Measurements from ENCODE around the gene ATP8A2. TPM values are rescaled to one million over a fixed set of nuclear protein-coding genes. Genes with fewer than 3 reads are reported as not detected.

The ATP8A2 gene
- total RNA-seq, 1 experiment from 2014 or later = not detected

- Histone ChIP-seq H3K27ac (ENCODE audit: low read length) (no peak overlapping the region), H3K9me3 (ENCODE audit: control insufficient read depth, insufficient read depth, low read depth, low read length) (no peaks in the 10 kb centered on the region), H3K36me3 (ENCODE audit: control insufficient read depth, insufficient read depth, low read length) (no peaks in the 10 kb centered on the region), H3K27me3 (ENCODE audit: control insufficient read depth, insufficient read depth, low read length) (no peaks in the 10 kb centered on the region), H3K4me3 (ENCODE audit: low read depth in 2 of 2, low read length in 2 of 2) (no peak overlapping the region), H3K4me1 (ENCODE audit: control insufficient read depth, insufficient read depth, low read length) (no peaks in the 10 kb centered on the region)
- CTCF ChIA-PET = no interaction called here
- no TSS peak for BruUV-seq (replicated peaks)
- DNase-seq (ENCODE audit: low read depth, low spot score) = no peak
- in situ Hi-C loops (cut with HindIII; ENCODE audit: low pct_unique_long_range_greater_than_20kb, low sequenced_read_pairs) (no loop called here), intact Hi-C loops (cut with micrococcal nuclease; ENCODE audit: unreplicated experiment) (no loop called here)
- POLR2A ChIA-PET = no interaction called here
- TF ChIP-seq, protein P1, sequence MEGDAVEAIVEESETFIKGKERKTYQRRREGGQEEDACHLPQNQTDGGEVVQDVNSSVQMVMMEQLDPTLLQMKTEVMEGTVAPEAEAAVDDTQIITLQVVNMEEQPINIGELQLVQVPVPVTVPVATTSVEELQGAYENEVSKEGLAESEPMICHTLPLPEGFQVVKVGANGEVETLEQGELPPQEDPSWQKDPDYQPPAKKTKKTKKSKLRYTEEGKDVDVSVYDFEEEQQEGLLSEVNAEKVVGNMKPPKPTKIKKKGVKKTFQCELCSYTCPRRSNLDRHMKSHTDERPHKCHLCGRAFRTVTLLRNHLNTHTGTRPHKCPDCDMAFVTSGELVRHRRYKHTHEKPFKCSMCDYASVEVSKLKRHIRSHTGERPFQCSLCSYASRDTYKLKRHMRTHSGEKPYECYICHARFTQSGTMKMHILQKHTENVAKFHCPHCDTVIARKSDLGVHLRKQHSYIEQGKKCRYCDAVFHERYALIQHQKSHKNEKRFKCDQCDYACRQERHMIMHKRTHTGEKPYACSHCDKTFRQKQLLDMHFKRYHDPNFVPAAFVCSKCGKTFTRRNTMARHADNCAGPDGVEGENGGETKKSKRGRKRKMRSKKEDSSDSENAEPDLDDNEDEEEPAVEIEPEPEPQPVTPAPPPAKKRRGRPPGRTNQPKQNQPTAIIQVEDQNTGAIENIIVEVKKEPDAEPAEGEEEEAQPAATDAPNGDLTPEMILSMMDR (IDR thresholded peaks at IDR 0.05) = no peak
- TF ChIP-seq SIN3A (IDR thresholded peaks at IDR 0.05; ENCODE audit: borderline replicate concordance, insufficient read depth, low read depth, low read length) = no peak
- TF ChIP-seq REST (IDR thresholded peaks at IDR 0.05; ENCODE audit: insufficient read depth in 1 of 2, low read depth in 2 of 2, low read length in 1 of 2) = no peak
- no peak for TF ChIP-seq TCF7L2 (IDR thresholded peaks at IDR 0.05; ENCODE audit: low read depth, low read length)
- no peak for TF ChIP-seq POLR2AphosphoS5 (IDR thresholded peaks at IDR 0.05; ENCODE audit: low read depth, low read length)
- no peak for ATAC-seq
Measured at GRCh38 chr13:25848812-25849745, 477.3 kb downstream of the ATP8A2 start.

DNA sequence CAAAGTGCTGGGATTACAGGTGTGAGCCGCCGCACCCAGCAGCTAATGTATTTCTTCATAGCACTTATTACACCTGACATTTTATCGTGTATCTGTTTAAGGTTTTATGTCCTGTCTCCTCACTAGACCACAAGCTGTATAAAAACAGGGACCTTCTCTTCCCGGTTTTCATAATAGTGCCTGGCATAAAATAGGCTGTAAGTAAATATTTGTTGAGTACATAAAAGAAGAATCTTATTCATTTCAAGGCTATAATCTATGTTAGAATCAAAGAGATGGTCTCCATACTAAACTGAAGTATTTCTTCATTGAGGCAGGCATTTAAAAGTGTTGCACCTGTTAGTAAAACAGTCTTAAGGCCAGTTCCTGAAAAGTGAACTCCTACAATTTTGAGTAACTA, 486.1 kb downstream of the ATP8A2 start:
- POLR2A ChIA-PET = interaction anchor here (0.6 kb wide), 1 partner anchor 224 kb away, joined by 6 read pairs; no protein-coding TSS in a partner anchor
- CTCF ChIA-PET = interaction anchor here (0.6 kb wide), 1 partner anchor 15 kb away, joined by 3 read pairs; no protein-coding TSS in a partner anchor
- ATAC-seq (no peak), DNase-seq (ENCODE audit: low read depth, low spot score) (no peak)
- H3K27ac ChIP-seq (ENCODE audit: low read length) = no peak overlapping the region
- TF ChIP-seq TCF7L2 (IDR thresholded peaks at IDR 0.05; ENCODE audit: low read depth, low read length) (no peak), REST (IDR thresholded peaks at IDR 0.05; ENCODE audit: insufficient read depth in 1 of 2, low read depth in 2 of 2, low read length in 1 of 2) (no peak), POLR2AphosphoS5 (IDR thresholded peaks at IDR 0.05; ENCODE audit: low read depth, low read length) (no peak), SIN3A (IDR thresholded peaks at IDR 0.05; ENCODE audit: borderline replicate concordance, insufficient read depth, low read depth, low read length) (no peak)
- TF ChIP-seq, protein P1 (IDR thresholded peaks at IDR 0.05) = no peak
- no peaks in the 10 kb centered on the region for H3K36me3 ChIP-seq (ENCODE audit: control insufficient read depth, insufficient read depth, low read length)
- no peaks in the 10 kb centered on the region for H3K4me1 ChIP-seq (ENCODE audit: control insufficient read depth, insufficient read depth, low read length)
- H3K27me3 ChIP-seq (ENCODE audit: control insufficient read depth, insufficient read depth, low read length) = no peaks in the 10 kb centered on the region
- intact Hi-C loops (cut with micrococcal nuclease; ENCODE audit: unreplicated experiment) (no loop called here), in situ Hi-C loops (cut with HindIII; ENCODE audit: low pct_unique_long_range_greater_than_20kb, low sequenced_read_pairs) (no loop called here)
- no peak overlapping the region for H3K4me3 ChIP-seq (ENCODE audit: low read depth in 2 of 2, low read length in 2 of 2)
- BruUV-seq (replicated peaks) = no TSS peak
- H3K9me3 ChIP-seq (ENCODE audit: control insufficient read depth, insufficient read depth, low read depth, low read length) = no peaks in the 10 kb centered on the region

All from Panc1 (cell line).